NCI-H2196 treated with DMSO at 0.1 percent for 48 hours (cell line): Measurements from ENCODE around the gene ARMCX1.
"Not testable (repeated sequence)": the region's sequence is repeated elsewhere in the genome, so short reads cannot be mapped to it uniquely, and the experiment has no call there.

Experiments used
- DNase-seq: peaks from one replicate; lab custom pipeline; 2025; ENCODE audit not compliant: unreplicated experiment; lab: John Stamatoyannopoulos, UW

ARMCX1 gene

GRCh38 chrX:101550362-101550750, at the start of gene ARMCX1:
ARMCX1 (plus strand) TSS chrX:101550547; CDS start chrX:101552931, 2,384 bp downstream.
- DNase-seq = peak; percentile 23

GRCh38 chrX:101502929-101503328, 47.4 kb upstream of the ARMCX1 start:
- not testable (repeated sequence) for DNase-seq

GRCh38 chrX:101507372-101507771, 43.0 kb upstream of the ARMCX1 start:
- DNase-seq = no peak

- no peak for DNase-seq
Measured at GRCh38 chrX:101507986-101508385, 42.4 kb upstream of the ARMCX1 start.

GRCh38 chrX:101530944-101531343, 19.4 kb upstream of the ARMCX1 start:
- no peak for DNase-seq

- DNase-seq = no peak
Measured at GRCh38 chrX:101539116-101539515, 11.2 kb upstream of the ARMCX1 start.

GRCh38 chrX:101550751-101551379, 518 bp downstream of the ARMCX1 start:
- peak; percentile 3 for DNase-seq

- DNase-seq = no peak
Measured at GRCh38 chrX:101551380-101551767, 1.0 kb downstream of the ARMCX1 start.

GRCh38 chrX:101552714-101553113, 2.4 kb downstream of the ARMCX1 start:
- DNase-seq = no peak

GRCh38 chrX:101564651-101565050, 14.3 kb downstream of the ARMCX1 start:
- DNase-seq = no peak

GRCh38 chrX:101595739-101596419, 45.5 kb downstream of the ARMCX1 start:
- DNase-seq = no peak

GRCh38 chrX:101599592-101599991, 49.2 kb downstream of the ARMCX1 start:
- DNase-seq = not testable (repeated sequence)

- DNase-seq = no peak
Measured at GRCh38 chrX:101602077-101602476, 51.7 kb downstream of the ARMCX1 start.
